Adipose tissue (tissue), 3 donors: Measurements from ENCODE around the gene PCGF3. TPM values are rescaled to one million over a fixed set of nuclear protein-coding genes. Genes with fewer than 3 reads are reported as not detected.
"Not testable (repeated sequence)": the region's sequence is repeated elsewhere in the genome, so short reads cannot be mapped to it uniquely, and the experiment has no call there.

Experiments used
- H3K27ac ChIP-seq: one replicate; pipeline ENCODE4 v1.5.1; 2013; ENCODE audit warnings: low read depth, low read length
- WGBS, 3 donors: extraction: QIAGEN DNeasy Blood & Tissue Kit; methylation state at CpG; one replicate each; pipeline ENCODE4 v1.1.7; 2013; 5-methylcytosine and 5-hydroxymethylcytosine counted together
- polyA plus RNA-seq, 3 donors: library from polyadenylated mRNA; stranded (reverse); fragments of 200-250 nt; gene quantifications; one replicate each; pipeline ENCODE4 v1.2.3, GENCODE V29; 2013
- donor health status: healthy with polysubstance abuse.
- donor health status: Bipolar disorder and iron deficiency.
- donor health status: healthy.

PCGF3 gene
- polyA plus RNA-seq, 3 donors, result 15.8 to 38.9 (median 26.6) TPM

DNA sequence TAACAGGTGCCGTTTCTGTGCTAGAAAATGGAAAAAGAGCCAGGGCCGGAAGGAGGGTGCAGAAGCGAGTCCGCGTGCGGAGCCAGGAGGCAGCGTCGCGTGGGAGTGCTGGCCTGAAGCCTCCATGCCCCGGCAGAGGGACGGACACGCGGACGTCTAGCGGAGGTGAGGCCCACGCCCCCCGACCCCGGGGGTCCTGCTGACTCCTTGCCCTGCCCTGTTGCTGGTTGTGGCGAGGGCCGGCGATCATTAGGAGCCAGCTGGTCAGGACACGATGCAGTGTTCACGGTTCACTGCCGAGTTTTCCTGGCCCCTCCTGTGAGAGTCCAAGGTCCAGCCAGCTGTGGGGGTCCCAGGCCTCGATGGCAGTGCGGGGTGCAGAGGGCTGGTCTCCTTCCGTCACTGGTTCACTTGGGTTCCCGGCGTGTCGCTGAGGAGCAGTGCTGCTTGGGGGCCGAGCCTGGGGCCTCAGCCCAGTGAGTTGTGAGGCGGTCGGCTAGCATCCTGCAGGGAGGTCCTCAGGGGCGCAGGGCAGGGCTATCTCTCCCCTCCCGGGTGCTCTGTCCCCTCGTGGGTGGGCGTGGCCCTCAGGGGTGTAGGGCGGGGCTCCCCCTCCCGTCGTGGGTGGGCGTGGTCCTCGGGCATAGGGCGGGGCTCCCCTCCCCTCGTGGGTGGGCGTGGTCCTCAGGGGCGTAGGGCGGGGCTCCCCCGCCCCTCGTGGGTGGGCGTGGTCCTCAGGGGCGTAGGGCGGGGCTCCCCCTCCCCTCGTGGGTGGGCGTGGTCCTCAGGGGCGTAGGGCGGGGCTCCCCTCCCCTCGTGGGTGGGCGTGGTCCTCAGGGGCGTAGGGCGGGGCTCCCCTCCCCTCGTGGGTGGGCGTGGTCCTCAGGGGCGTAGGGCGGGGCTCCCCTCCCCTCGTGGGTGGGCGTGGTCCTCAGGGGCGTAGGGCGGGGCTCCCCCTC, 25.6 kb downstream of the PCGF3 start:
- WGBS, 3 donors, result 92 to 96% (median 94%) methylated on average over 38 to 54 of the region's 68 CpGs
- not testable (repeated sequence) for H3K27ac ChIP-seq

DNA sequence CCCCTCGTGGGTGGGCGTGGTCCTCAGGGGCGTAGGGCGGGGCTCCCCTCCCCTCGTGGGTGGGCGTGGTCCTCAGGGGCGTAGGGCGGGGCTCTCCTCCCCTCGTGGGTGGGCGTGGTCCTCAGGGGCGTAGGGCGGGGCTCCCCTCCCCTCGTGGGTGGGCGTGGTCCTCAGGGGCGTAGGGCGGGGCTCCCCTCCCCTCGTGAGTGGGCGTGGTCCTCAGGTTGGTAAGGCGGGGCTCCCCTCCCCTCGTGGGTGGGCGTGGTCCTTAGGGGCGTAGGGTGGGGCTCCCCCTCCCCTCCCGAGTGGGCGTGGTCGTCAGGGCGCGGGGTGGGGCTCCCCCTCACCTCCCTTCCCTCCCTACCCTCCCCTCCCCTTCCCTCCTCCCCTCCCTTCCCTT, 26.3 kb downstream of the PCGF3 start:
- WGBS, 3 donors, result 82 to 87% (median 83%) methylated on average over 8 to 26 of the region's 27 CpGs
- not testable (repeated sequence) for H3K27ac ChIP-seq

DNA sequence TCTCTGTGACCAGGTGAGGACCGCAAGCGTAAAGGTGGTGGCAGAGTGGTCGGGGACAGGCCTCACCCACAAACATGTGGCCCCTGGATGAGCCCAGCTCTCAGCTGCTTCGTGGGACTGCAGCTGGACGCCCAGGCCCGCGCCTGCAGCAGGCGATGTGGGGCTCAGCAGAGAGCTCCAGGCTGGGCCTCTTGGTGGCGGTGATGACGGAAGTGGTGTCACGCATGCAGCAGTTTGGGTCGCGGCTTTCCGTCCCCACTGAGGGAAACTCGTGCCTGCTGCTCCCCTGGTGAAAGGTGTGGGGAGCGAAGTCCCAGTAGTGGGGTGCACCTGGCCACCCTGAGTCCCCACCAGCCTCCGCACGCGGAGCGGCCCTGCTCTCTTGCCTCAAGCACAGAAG, 26.9 kb downstream of the PCGF3 start:
- H3K27ac ChIP-seq, result no peak overlapping the region
- 85 to 96% (median 88%) methylated on average over 20 of the region's 20 CpGs for WGBS, 3 donors

DNA sequence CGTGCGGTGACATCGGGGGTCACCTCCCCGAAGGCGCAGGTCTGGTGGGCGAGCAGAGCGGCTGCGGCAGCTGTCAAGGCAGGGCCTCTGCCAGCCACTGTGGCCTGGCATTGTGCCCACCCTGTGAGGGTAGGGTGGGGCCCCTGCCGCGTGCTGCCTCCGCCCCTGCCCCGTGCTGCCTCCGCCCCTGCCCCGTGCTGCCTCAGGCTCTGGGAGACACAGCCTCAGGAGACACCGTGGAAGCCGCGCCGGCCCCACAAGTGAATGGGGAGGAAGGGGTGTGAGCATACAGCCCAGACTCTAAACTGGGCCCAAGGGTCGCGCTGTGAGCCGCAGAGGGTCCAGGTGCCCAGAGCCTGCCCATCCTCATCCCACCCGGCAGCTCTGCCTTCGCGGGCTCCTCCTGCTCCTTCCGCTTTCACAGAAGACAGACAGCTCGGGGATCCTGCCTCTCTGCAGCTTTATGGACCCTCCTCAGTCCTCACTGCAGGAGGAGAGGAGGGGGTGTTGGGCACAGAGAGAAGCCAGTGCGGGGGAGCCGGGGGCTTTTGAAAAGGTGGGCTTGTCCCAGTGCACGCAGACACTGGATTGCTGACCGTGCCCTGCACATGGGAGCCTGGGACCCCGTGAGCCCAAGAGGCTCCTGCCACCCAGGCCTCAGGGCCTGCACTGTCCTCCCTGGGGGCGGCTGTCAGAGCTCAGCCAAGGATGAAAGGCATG, 27.4 kb downstream of the PCGF3 start:
- WGBS, 3 donors, result 86 to 89% (median 86%) methylated on average over 31 to 32 of the region's 32 CpGs
- no peak overlapping the region for H3K27ac ChIP-seq

DNA sequence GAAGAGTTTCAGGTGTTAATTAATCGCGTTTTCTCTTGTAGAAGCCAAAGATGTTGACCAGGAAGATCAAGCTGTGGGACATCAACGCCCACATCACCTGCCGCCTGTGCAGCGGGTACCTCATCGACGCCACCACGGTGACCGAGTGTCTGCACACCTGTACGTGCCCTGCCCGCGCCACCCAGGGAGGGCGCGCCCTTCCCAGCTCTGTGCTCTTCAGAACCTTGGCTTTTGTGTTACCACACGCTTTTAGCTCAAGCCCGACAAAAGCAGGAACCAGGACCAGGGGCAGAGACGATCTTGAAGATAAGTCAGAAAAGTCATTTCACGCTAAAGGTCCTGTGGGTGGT, 28.0 kb downstream of the PCGF3 start:
- H3K27ac ChIP-seq, result no peak overlapping the region
- 91 to 96% (median 96%) methylated on average over 18 of the region's 18 CpGs for WGBS, 3 donors

DNA sequence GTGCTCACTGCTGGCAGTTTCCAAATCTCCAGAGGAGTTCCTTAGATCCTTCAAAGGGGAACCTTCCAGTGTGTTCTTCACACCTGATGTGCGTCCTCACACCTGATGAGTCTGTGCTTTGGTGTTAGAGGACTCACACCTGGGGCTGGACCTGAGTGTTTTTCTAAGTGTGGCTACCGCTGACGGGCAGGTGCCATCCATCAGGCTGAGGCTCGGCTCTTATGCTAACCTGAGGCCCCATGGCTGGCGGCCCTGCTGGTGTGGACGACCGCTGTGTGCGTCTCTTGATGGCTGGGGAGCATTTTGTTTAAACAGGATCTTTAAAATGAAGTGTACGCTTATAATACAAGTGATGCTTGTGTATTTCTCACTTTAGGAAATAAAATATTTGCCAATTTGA, 28.4 kb downstream of the PCGF3 start:
- no peak overlapping the region for H3K27ac ChIP-seq
- WGBS, 3 donors, result 92 to 96% (median 96%) methylated on average over 9 of the region's 9 CpGs

DNA sequence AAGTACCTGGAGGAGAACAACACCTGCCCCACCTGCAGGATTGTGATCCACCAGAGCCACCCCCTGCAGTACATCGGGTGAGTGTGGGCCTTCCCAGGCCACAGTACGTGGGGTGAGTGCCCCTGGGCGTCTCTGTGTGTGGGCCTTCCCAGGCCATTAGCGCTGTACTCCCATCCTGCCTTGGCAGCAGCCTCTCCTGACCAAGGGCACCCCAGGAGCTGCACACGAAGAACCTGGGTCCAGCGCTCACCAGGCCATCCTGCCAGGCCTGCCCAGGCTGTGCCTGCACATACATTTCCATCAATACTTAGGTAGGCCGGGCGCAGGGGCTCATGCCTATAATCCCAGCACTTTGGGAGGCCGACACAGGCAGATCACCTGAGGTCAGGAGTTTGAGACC, 29.3 kb downstream of the PCGF3 start:
- WGBS, 3 donors, result 93 to 95% (median 93%) methylated on average over 9 of the region's 9 CpGs
- H3K27ac ChIP-seq, result no peak overlapping the region

DNA sequence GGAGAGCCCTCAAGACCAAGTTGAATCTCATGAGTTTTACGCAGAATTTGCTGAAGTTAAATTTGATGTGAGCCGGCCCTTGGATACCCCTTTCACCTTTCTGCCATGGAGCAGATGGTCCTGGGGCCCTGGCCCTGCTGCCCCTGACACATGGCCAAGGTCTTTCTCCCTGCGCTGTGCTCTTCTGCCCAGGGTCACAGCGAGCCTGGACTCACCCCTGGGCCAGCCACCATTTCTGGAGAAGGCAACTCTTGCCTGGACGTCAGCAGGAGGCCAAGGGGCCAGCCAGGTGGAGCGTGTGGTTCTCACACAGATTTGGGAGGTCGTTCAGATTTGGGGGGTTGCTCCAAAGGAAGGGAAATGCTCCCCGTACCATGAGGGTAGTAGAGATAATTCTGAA, 30.0 kb downstream of the PCGF3 start:
- no peak overlapping the region for H3K27ac ChIP-seq
- WGBS, 3 donors, result 95 to 98% (median 96%) methylated on average over 8 of the region's 8 CpGs

DNA sequence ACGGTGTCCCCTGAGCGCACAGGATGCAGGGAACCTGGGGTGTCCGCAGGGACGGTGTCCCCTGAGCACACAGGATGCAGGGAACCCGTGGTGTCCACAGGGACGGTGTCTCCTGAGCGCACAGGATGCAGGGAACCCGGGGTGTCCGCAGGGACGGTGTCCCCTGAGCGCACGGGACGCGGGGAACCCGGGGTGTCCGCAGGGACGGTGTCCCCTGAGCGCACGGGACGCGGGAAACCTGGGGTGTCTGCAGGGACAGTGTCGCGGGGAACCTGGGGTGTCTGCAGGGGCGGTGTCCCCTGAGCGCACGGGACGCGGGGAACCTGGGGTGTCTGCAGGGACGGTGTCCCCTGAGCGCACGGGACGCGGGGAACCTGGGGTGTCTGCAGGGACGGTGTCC, 30.9 kb downstream of the PCGF3 start:
- 95 to 96% (median 96%) methylated on average over 19 to 33 of the region's 34 CpGs for WGBS, 3 donors

DNA sequence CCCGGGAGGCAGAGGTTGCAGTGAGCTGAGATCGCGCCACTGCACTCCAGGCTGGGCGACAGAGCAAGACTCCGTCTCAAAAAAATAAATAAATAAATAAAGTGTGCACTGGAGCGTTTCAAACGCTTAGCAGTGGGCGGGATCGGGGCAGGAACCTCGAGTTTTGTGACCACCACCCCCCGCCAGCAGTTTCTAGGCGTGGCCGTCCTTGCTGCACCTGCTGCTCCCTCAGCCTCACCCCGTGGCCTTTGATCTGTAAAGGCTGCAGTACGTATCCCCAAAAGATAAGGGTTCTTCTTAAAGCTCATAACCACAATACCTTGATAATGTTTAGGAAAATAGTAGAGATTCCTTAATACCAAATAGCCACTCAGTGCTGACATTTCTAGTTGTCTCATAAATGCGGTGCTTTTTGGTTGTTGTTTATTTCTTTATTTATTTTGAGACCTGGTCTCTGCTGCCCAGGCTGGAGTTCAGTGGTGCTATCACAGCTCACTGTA, 33.2 kb downstream of the PCGF3 start:
- WGBS, 3 donors, result 89 to 91% (median 90%) methylated on average over 16 of the region's 16 CpGs
- no peak overlapping the region for H3K27ac ChIP-seq

More for the DNA sequence above, 30.9 kb downstream of the PCGF3 start:
- not testable (repeated sequence) for H3K27ac ChIP-seq

DNA sequence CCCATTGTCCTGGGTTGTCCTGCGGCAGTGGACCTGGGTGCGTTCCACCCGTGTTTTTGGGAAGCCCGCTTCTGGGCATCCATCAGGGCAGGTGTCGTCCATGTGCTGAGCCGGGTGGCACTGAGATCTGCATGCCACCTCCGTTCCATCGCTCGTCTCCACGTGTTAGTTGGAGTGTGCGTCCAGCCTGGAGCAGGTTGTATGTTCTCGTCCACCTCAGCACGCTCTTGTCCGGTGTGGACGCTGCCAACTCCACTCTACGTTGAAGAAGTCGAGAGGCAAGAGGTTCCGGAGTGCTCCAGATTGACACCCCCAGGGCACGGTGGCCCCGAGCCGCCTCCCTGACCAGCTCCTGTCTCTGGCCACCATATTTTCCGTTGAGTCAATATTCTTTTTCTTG, 33.9 kb downstream of the PCGF3 start:
- WGBS, 3 donors, result 93 to 97% (median 96%) methylated on average over 22 of the region's 22 CpGs
- H3K27ac ChIP-seq, result no peak overlapping the region

DNA sequence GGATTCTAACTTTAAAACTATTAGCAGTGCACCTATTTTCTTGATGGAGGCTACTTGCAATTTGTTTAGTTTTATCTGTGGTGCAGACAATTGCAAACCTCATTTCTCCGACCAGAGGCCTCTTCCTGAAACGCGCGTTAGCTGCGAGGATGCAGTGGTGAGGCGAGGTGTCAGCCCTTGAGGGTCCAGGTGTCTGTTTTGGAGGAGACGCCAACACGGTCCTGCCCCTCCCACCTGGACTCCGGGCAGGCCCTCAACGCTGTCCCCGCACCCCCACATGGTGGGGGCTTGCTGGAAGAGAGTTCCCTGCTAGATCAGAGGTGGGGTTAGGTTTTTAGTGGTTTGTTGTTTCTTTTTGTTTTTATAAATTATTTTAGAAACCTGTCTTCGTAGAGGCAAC, 34.4 kb downstream of the PCGF3 start:
- H3K27ac ChIP-seq, result no peak overlapping the region
- WGBS, 3 donors, result 87 to 91% (median 90%) methylated on average over 12 of the region's 12 CpGs

DNA sequence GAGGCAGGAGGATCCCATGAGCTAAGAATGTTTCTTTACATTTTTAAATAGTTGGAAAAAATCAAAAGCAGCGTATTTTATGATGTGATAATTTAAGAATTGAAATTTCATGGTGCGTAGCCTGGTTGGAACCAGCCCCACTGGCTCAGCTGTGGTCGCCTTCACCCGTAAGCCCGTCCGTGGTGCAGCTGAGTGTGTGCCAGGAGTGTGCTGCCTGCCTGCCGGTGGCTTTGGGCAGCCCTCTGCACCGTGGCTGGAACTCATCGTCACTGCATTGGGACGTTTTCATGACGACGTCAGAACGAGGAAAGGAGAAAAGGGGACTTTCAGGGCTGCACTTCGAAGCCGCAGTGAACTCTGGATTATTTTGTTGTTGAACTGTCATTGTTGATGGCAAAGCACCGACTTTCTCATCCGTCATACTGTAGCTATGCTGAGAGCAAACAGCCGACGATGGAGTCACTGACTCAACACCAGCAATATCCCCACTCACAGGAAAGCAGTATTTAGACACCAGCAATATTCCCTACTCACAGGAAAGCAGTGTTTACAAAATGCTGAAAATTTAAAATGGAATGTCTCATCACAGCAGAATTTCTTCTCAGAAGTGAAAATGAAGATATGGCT, 35.1 kb downstream of the PCGF3 start:
- WGBS, 3 donors, result 84 to 91% (median 85%) methylated on average over 19 of the region's 19 CpGs
- no peak overlapping the region for H3K27ac ChIP-seq

DNA sequence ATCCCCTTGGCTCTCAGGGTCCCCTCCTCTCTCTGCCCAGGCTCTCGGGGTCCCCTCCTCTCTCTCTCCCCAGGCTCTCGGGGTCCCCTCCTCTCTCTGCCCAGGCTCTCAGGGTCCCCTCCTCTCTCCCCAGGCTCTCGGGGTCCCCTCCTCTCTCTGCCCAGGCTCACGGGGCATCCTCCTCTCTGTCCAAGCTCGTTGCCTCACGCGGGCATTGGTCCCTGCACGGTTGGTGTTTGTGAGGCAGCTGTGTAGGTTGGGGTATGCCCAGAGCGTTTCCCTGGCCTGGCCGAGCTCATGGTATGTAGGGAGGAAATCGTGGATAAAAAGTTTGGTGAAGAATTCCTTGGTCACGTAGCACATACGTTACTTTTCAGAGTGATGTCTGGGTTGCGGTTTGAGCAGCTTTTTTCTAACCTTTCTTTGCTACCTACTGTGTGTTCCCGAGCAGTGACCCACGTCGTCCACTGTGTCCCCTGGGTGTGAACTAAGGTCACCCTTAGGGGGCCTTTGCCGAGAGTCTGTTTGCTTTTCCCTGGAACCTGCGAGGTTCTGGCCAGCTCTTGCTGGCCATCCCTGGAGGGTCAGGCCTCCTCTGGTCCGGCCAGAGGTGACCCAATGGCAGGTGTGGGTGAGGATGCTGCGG, 36.6 kb downstream of the PCGF3 start:
- 79 to 84% (median 82%) methylated on average over 21 of the region's 21 CpGs for WGBS, 3 donors
- H3K27ac ChIP-seq, result no peak overlapping the region

DNA sequence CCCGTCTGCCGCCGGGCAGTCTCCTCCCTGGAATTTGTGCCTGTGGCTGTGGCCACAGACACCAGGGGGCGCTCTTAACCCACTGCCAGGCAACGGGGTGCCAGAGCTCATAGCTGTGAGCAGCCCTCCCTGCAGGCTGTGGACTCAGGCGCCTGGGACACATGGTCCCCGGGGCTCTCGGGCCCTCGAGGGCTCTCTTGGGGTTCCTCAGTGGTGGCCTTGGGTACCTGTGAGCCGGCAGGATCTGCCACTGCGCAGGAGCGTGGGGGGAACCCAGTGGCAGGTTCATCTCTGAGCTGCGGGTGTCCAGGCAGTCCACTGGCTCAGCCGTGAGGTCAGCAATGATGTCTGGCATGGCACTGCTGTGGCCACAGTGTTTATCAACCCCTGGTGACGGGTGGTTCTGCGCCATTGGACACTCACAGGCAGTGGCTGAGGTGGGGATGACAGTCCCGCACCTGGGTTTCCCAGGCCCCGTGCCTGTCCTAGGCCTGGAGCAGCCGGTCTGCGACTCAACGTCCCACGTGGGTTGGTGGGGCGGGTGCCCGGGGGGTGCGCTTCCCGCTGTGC, 37.2 kb downstream of the PCGF3 start:
- WGBS, 3 donors, result 72 to 78% (median 73%) methylated on average over 25 to 26 of the region's 26 CpGs
- H3K27ac ChIP-seq, result no peak overlapping the region

DNA sequence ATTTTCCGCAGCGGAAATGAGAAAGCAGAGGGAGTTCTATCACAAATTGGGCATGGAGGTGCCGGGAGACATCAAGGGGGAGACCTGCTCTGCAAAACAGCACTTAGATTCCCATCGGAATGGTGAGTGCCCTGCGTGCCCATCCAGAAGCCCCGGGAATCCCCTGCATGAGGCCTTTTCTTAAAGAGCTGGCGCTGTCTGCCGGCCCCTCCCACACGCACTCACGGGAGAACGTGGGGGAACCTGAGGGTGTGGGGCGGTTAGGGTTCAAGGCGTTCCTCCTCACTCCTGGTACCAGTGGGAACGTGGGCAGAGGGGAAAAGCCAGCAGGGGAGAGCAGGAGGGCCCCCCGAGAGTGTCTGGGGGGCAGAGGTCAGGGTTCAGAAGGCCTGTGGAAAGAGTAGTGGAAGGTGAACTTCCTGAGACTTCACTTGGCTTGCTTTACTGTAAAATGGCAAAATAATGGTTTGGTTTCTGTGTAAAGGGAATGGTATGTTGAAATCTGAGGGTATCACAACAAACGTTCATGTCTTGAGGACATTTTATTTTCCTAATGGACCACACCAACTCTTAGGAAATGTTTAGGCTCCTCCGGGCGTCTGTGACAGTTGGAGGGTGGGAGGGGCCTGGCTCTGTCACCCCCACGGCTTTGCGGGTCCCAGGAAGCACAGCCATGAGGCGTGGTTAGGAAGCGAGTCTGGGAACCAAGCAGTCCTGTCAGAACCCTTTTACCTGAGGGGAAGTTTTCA, 38.0 kb downstream of the PCGF3 start:
- H3K27ac ChIP-seq, result no peak overlapping the region
- WGBS, 3 donors, result 61 to 84% (median 64%) methylated on average over 22 of the region's 22 CpGs

DNA sequence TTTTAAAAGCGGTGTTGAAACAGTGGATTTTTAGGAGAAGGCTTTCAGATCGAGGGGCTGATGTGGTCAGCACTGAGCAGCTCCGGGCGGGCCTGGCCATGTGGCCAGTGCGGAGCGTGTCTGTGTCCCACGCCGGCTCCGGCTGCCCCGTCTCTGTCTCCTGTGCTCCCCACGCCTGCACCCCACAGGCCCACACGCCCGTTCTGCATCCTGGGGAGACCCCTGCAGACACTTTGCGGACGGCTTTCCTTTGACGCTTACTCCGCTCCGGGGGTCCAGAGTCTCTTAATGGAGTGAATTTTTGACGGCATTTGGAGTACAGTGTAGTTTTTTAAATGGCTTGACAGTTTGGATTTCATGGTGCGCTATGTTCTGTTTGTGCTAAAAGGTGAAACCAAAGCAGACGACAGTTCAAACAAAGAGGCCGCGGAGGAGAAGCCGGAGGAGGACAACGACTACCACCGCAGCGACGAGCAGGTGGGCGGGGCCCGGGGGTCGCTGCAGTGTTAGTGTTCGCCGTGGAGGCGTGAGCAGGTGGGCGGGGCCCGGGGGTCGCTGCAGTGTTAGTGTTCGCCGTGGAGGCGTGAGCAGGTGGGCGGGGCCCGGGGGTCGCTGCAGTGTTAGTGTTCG, 38.7 kb downstream of the PCGF3 start:
- no peak overlapping the region for H3K27ac ChIP-seq
- 90 to 92% (median 91%) methylated on average over 31 to 34 of the region's 44 CpGs for WGBS, 3 donors
